CD4-positive, alpha-beta T cell treated with Interleukin-21 for 1 hour (primary cell): ENCODE measurements around the gene NUDCD3.
A peak's percentile ranks its signal among the peaks of the same experiment; 100 is the strongest.
"Not testable (repeated sequence)": the region's sequence is repeated elsewhere in the genome, so short reads cannot be mapped to it uniquely, and the experiment has no call there.

Source experiments
- DNase-seq: peaks from one replicate; pipeline ENCODE4 v3.0.0-alpha.2; 2020

Gene NUDCD3

DNA sequence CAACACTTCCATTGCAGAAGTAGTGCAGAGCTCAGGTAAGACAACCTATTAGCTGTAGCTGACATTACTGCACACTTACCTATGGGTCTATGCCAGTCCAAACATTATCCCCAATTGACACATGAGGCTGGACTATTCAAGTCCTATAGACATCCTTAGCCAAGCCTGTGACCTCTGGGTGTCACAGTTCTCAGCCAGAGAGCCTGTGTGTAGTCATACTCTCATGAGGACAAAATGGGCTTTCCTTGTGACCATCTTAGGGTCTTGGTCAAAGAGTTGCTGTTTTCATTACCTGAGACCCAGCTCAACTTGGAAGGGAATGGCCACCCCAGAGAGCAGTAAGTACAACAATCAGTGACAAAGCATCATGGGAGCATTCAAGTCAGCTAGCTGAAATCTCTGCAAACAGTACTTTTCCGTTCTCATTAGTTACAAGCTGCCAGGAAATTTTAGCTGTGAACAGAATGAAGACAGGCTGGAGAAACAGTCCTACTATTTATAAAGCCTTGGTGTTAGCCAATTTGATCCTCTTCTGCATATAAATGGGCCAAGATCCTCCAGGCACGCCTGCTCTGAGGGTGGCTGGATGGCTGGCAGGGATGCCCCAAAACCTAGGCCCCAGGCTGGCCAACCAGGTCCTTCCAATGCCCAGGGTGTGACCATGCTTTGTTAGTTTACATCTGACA, 44.3 kb downstream of the NUDCD3 start:
- DNase-seq: no peak

DNA sequence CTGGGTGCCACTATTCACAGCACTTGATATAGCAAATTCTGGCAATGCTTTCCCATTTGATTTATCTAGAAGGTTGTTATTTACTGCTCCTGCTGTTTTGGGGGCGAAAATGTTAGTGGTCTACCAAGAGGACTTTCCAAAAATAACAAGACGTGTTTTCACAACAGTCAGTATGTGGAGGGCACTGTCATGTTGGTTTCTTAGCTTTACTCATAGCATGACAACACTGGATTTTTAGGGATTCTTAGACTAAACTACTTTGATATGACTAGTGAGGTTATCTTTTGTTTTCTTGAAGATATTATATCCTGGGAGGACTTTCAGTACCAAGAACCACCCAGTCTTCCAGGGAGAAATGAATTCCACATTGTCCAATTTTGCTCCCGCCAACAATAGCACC, 49.4 kb downstream of the NUDCD3 start:
- no peak for DNase-seq

DNA sequence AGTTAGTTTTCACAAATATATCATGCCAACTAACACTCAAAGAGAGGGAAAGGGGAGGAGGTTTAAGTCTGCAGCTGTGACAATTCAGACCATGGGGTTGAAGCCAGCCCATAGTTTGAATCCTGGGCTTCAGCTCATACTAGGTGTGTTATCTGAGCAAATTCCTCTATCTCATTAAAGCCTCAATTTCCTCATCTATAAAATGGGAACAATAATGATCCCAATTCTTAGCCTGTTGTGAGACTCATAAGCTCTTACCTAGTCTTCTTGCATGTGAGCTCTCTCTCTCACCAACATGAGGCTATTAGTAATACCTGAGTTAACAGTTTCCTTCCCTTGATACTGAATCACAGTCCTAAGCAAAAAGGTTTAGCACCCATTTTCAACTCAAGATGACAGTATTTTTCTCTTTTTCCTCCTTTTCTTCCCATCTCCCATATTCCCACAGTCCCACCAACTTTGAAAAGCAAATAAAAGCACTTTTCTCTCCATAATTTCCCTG, 49.8 kb downstream of the NUDCD3 start:
- DNase-seq: no peak

DNA sequence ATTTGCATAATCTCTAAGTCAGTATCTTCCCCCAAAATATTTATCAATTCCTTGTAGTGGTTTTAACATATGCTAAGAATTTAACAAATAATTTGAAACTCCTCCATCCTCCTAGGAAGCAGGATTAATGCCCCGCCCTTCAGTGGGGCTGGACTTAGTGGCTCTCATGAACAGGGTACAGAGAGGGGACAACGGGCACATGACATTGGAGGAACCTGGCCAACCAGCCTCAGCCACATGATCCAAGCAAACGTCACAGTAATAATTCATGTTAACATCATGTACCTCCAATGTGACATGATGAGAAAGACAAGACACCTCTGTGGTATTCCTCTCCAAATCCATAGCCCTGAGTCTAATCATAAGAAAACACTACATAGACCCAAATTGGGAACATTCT, 50.5 kb downstream of the NUDCD3 start:
- DNase-seq: no peak

DNA sequence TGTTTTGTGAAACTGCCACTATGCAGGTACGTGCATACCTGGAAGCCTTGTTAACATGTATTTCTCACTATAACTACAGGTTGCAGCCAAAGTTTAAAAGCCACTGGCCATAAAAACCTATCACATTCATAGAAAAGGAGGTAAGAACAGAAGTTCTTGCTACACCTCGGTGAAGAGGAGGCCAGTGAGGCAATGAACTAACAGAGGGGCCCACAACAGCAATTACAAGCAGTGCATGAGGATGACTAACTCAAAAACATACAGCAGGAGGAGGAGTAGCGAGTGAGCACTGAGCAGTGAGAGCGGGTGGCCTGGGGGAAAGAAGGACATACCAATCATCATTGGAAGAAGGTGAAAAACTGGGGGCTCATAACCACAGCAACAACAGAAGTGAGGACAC, 51.6 kb downstream of the NUDCD3 start:
- DNase-seq: no peak

DNA sequence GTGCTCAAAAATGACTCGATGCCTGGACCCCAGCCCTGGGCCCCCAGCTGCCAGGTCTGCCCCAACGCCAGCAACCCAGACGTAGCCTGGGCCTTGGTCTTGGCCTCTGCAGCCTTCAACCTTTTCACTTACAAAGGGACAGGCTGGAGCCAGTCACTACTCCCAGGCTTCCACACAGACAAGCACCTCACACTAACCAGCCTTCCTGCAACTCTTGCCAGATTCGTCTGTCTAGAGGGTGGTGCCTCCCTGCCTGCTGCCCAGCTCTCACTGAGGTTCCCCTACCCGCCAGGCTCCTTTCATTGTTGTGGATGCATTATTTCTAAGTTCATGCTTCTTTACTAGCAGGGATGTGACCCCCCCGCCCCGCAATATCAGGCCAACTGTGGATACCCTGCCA, 56.3 kb downstream of the NUDCD3 start:
- DNase-seq: no peak

DNA sequence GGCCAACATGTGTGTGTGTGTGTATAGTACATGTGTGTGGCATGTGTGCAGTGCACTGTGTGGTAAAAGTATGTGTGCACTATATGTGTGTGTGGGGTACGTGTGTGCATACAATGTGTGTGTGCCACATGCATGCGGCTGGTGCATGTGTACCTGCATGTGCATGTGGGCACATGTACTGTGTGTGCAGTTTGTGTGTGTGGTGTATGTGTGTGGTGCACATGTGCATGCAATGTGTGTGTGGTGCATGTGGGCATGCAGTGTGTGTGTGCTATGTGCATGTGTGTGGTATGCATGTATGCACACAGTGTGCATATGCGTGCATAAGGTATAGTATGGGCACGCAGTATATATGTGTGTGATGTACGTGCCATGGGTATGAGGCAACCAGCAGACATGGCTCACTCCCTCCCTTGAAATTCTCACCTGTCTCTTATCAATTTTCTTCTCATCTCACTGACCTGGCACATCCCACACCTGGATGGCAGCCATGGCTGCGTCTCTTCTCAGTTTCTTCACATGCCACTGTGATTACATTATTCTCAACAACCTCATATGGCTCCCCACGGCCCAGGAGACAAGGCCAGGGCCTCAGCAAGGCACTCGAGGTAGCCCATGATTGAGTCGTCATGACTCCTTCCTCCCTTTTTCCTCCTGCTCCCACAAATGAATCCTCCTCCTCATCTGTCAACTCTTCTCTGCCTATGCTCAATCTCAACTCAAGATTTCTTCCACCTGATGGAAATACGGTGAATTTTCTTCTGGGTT, 57.0 kb downstream of the NUDCD3 start:
- no peak for DNase-seq

DNA sequence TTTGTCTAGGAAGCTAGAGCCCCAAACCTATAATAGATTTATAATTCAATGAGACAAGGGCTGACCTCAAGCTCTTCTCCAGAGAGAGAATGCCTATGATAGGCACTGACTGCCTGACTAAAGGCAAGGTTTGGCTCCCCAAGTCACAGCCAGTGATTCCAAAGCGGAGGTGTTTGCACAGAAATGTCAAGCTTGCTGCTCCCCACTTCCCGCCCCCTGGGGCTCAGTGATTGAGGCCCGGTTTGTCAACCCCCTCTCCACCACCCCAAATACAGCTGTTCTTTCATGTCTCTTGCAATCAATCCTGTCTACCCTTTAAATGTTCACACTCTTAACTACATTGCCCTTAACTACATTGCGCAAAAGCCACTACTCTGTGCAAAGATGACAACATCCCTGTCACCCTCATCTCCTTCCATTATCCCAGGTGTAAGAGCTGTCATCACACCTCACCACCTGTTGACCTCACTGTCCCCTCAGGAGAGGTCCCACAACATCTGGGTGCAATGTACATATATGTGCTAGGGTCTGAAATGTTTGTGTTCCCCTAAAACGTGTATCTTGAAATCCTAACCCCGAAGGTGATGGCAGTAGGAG, 58.0 kb downstream of the NUDCD3 start:
- DNase-seq: no peak

DNA sequence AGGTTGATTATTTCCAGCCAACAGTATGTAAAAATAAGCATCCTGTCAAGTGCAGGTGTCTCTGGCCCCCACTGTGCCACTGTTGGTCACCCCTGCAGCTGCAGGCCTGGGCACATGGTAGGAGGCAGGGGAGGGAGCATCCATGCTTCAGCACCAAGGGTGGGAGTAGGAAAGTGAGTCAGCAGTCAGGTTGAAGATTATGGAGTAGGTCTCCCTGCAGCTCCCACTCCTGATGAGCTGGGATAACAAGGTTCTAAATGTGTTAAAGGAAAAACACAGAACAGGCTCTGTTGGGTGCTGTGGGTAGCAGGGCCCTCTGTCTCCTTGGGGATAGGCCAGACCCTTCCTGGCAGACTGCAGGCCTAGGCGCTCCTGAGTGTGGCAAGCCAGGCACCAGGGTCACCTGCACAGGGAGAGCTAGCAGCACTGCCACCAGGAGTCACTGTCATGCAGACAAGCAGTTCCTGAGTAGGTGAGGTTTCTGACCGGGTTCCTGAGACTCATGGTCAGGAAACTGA, 59.3 kb downstream of the NUDCD3 start:
- DNase-seq: peak; percentile 16

DNA sequence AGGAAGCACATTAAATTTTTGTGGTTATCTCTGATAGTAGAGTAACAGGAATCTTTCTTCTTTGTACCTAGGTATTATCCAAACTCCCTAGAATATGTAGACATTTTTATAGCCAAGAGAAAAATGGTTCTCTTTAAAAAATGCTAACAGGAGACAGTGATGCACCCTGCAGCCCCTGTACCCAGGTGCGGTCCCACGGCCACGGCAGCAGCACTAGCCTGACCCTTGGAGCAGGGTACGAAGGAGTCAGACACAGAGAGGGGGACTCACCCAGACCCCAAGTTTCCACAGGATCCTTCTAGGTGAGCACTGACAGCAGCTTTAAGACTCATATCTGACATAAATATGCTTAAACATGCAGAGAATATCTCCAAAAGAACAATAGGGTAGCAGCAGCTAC, 60.4 kb downstream of the NUDCD3 start:
- DNase-seq: no peak

DNA sequence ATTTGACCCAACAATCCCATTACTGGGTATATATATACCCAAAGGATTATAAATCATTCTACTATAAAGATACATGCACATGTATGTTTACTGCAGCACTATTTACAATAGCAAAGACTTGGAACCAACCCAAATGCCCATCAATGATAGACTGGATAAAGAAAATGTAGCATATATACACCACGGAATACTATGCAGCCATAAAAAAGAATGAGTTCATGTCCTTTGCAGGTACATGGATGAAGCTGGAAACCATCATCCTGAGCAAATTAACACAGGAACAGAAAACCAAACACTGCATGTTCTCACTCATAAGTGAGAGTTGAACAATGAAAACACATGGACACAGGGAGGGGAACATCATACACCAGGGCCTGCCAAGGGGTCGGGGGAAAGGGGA, 65.7 kb downstream of the NUDCD3 start:
- DNase-seq: not testable (repeated sequence)

DNA sequence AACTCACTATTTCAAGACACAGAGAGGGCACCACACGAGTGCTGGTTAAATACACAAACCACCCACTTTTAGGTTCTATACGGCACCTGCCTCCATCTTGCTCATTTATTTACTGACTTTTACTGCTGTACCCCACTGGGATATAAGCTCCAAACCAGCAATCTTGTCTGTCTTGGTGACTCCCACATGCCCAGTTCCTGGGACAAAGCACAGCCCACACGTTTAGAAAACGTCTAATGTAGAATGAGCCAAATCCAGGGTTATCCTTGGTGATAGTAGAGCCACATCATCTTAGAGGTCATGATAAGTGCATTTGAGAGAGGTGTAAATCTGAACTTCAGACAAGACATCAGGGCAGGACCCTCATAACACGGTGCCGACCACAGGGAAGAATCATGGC, 73.5 kb downstream of the NUDCD3 start:
- no peak for DNase-seq

DNA sequence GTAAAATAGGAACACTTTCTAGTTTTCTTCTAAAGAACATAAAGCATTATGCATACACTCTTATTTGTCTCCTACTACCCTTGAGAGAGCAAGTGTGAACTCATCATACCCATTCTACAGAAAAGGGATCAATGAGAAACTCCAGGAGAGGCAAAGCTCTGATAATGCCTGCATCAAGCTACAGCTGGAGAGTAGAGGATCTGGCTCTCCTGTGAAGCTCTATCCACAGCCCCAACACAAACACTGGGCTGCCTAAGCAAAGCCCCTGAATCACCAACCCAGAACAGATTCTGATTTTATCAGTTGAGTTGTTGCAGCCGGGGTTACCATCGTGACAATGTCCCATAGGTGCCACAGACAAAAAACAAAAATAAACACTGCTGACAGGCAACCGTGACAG, 74.9 kb downstream of the NUDCD3 start:
- no peak for DNase-seq

DNA sequence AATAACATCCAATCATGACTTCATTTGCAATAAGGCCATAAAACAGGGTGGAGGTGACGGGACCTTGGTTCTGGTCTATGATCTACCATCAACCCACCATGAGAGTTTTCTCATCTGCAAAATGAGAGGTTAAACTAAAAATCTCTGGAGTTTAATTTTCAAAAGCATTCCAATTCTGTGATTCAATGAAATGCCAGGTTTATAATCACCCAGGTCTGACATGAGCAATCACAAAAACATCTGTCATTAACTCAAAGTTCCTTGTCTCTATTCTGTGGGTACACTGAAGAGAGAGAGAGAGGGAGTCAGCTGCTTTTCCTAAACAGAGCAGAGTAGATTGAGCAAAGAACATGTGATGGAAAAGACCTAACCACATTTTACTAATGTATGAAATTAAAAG, 75.4 kb downstream of the NUDCD3 start:
- no peak for DNase-seq

DNA sequence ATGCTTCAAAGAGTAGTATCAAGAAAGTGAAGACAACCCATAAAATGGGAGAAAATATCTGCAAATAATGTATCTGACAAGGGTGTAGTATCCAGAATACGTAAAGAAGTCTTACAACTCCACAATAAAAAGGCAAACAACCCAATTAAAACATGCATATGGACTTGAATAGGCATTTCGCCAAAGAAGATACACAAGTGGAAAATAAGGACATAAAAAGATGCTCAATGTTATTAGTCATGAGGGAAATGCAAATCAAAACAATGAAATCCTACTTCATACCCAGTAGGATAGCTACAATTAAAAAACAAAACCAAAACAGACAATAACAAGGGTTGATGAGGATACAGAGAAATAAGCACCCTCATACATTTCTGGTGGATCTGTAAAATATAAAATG, 79.2 kb downstream of the NUDCD3 start:
- DNase-seq: no peak

DNA sequence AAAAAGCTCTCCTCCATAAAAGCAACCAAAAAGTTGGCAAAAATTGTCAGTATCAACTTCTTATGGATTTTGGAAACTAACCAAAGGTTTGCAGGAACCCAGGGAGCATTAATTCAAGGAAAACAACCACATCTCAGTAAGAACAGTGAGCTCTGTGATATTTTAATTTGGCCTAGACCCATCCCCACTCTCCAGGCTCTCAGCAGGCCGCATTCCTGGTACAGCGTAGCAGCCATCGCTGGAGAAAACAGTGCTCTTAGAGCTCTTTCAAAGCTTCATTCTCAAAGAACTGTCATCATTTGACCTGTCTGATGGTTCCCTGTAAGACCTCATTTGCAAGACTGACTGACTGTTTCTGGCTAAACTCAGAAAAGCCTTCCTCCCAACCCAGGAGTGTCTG, 81.9 kb downstream of the NUDCD3 start:
- DNase-seq: no peak

DNA sequence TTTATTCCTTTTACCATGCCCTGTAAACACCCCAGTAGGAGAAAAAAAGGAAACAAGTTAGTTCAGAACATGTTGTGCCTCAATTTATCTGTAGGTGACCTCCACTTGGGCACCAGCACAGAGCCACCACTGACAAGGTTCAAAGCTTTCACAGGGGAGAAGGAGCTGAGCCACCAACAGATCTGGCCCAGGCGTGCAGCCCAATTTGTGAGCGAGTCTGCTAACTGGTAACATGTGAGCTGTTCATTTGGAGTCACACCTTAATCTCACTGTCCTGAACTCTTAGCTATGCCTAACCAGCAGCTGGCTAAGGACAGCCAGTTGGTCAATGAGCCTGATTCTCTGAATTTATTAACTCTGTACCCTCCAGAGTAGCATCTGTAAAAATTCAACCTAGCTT, 86.7 kb downstream of the NUDCD3 start:
- DNase-seq: no peak

DNA sequence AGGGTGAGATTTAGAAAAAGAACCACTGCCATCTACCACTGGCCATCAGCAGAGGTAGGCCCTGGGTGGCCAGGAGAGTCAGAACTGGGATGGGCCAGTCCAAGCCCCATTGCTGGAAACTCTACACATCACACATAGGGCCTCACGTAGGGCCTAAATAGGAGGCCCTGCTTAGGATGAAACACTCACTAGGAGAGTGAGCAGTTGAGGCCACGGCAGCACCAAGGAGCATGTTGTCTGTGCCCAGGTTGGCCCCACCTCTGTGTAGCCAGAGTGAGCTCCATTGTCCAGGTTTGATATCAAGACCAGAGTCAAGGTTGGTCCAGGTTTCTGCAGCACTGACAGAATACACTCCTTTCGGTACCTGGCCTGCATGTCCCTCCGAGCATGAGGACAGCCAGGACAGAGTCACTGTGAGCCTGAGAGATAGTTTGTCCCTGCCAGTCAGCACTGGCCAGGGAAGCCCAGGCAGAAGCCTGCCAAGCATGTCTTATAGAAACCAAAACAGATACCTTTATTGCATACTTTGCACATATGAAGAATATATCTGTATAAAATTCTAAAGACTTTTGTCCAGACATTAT, 87.2 kb downstream of the NUDCD3 start:
- no peak for DNase-seq

DNA sequence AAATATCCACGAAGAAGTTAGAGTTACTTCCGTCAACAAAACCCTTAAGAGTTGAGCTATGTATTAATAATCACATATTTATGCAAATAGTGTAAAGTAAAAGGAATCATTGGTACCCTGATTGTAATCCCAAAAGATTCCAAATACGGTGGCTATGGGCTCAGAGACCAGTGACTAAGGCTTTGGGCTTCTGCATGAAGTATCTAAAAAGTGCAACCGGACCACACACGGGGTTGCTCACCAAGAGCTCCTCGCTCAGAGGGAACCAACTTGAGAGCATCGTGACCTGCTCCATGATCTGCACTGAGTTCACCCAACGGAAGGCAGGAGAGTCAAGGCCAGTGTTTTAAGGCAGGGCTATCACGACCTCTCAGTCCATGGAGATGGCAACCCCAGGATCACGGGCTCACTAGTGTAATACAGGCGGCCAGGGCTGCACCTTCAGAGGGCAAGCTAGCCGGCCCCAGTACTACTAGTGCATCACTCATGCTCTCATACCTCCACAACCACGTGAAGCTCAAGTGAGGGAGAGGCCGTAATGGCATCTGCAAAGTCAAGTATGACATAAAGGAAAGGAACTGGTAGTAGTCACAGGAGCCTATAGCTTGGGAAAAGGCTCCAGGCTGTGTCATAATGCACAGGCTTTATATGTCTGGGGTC, 87.9 kb downstream of the NUDCD3 start:
- DNase-seq: no peak

DNA sequence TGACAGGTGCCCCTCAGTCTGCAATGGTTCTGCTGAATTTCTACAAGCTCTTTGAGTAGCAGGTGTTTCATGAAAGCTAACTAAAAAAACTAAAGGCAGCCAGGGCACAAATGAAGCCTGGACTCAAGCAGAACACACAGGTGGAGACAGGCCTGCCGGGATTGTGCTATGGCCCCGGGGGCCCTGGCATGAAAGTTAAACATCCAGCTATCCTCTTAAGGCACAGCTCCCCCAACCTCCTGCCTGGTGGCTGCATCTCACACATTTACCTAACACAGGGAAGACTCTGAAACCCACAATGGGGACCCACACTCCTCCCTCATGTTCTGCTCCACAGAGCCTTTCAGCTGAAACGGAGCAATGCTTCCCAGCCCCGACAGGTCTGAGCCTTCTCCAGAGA, 88.8 kb downstream of the NUDCD3 start:
- DNase-seq: no peak

DNA sequence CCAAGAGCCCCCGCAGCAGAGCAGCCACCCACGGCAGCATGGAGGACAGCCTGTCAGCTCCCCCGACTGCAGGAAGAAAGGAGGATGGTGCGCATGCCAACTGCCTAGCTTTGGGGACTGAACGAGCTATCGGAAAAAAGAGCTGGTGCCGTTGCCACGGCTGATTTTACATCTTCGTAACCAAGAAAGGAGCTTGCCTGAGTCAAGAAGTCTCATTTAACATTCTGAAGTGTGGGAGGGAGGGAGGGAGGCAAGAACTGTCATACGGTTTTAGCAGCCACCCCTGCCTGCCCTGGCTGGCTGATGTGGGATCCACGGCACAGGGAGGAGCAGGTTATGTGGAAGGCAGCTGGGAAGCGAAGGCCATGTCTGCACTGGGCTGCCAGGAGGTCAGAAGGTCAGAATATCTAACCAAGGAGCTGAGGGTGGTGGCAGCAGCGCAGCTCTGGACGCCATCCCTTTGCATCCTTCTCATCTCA, 90.4 kb downstream of the NUDCD3 start:
- DNase-seq: no peak

DNA sequence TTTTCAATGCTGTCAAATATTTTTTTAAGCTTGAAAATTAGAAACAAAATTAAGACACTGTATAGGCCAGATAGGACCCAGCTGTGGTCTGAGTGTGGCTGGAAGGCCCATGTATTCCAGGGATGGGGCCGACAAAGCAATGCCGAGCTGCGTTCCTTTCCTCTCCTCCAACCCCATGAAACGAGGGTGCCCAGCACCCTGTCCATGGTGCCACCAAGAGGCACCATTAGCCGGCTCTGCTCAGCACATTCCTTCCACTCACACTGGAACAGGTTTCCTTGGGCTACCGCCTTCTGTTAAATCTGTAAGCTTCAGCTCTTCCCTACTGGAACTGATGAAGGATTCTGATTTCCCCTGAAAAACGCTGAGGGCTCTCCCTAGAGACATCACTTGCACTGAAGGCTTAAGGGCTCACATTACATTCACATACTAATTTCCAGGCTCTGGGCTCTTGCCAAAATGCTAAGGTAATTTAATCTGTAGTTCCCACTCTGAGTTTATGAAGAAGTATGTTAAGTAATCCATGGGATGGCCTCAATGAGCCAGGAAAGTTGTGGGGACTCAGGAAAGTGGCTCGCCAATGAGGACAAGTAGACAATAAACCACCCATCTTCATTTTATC, 91.4 kb downstream of the NUDCD3 start:
- no peak for DNase-seq
